ENCODE measurements around the gene CCDC192.
"Not testable (repeated sequence)": the region's sequence is repeated elsewhere in the genome, so short reads cannot be mapped to it uniquely, and the experiment has no call there.

CCDC192 gene

GRCh38 chr5:127702926-127703561 lies at the start of gene CCDC192:
CCDC192 (plus strand) TSS chr5:127703391; CDS start chr5:127703446, 55 bp downstream.
- in situ Hi-C loops (cut with MboI; ENCODE audit: low sequenced_read_pairs), result no loop called here

- in situ Hi-C loops (cut with MboI; ENCODE audit: low sequenced_read_pairs), result no loop called here
Measured at GRCh38 chr5:127656825-127657224, 46.4 kb upstream of the CCDC192 start.

- in situ Hi-C loops (cut with MboI; ENCODE audit: low sequenced_read_pairs), result no loop called here
Measured at GRCh38 chr5:127660047-127660733, 43.0 kb upstream of the CCDC192 start.

- in situ Hi-C loops (cut with MboI; ENCODE audit: low sequenced_read_pairs), result no loop called here
Measured at GRCh38 chr5:127664093-127664492, 39.1 kb upstream of the CCDC192 start.

GRCh38 chr5:127665641-127666040 lies 37.5 kb upstream of the CCDC192 start:
- in situ Hi-C loops (cut with MboI; ENCODE audit: low sequenced_read_pairs), result no loop called here

GRCh38 chr5:127666043-127666716 lies 37.0 kb upstream of the CCDC192 start:
- in situ Hi-C loops (cut with MboI; ENCODE audit: low sequenced_read_pairs), result no loop called here

- in situ Hi-C loops (cut with MboI; ENCODE audit: low sequenced_read_pairs), result no loop called here
Measured at GRCh38 chr5:127667926-127668325, 35.3 kb upstream of the CCDC192 start.

GRCh38 chr5:127671218-127671617 lies 32.0 kb upstream of the CCDC192 start:
- in situ Hi-C loops (cut with MboI; ENCODE audit: low sequenced_read_pairs), result no loop called here

- in situ Hi-C loops (cut with MboI; ENCODE audit: low sequenced_read_pairs), result no loop called here
Measured at GRCh38 chr5:127673117-127673800, 29.9 kb upstream of the CCDC192 start.

- in situ Hi-C loops (cut with MboI; ENCODE audit: low sequenced_read_pairs), result not testable (repeated sequence)
Measured at GRCh38 chr5:127676951-127677350, 26.2 kb upstream of the CCDC192 start.

GRCh38 chr5:127679691-127680330 lies 23.4 kb upstream of the CCDC192 start:
- in situ Hi-C loops (cut with MboI; ENCODE audit: low sequenced_read_pairs), result not testable (repeated sequence)

GRCh38 chr5:127680595-127680994 lies 22.6 kb upstream of the CCDC192 start:
- in situ Hi-C loops (cut with MboI; ENCODE audit: low sequenced_read_pairs), result no loop called here

- in situ Hi-C loops (cut with MboI; ENCODE audit: low sequenced_read_pairs), result no loop called here
Measured at GRCh38 chr5:127683008-127683407, 20.2 kb upstream of the CCDC192 start.

GRCh38 chr5:127684726-127685467 lies 18.3 kb upstream of the CCDC192 start:
- in situ Hi-C loops (cut with MboI; ENCODE audit: low sequenced_read_pairs), result no loop called here

GRCh38 chr5:127685662-127686061 lies 17.5 kb upstream of the CCDC192 start:
- in situ Hi-C loops (cut with MboI; ENCODE audit: low sequenced_read_pairs), result no loop called here

GRCh38 chr5:127686424-127686823 lies 16.8 kb upstream of the CCDC192 start:
- in situ Hi-C loops (cut with MboI; ENCODE audit: low sequenced_read_pairs), result no loop called here

- in situ Hi-C loops (cut with MboI; ENCODE audit: low sequenced_read_pairs), result no loop called here
Measured at GRCh38 chr5:127694518-127695171, 8.5 kb upstream of the CCDC192 start.

- in situ Hi-C loops (cut with MboI; ENCODE audit: low sequenced_read_pairs), result no loop called here
Measured at GRCh38 chr5:127695346-127695745, 7.8 kb upstream of the CCDC192 start.

GRCh38 chr5:127696683-127697082 lies 6.5 kb upstream of the CCDC192 start:
- in situ Hi-C loops (cut with MboI; ENCODE audit: low sequenced_read_pairs), result no loop called here

Measured in HL-60/S4 (cell line).